PC-3 (cell line): ENCODE measurements around the gene CIAO2B. TPM values are rescaled to one million over a fixed set of nuclear protein-coding genes. Genes with fewer than 3 reads are reported as not detected.

Source experiments
- ATAC-seq: fragments of 200-7000 bp; cut with Tn5 transposase; 2 replicates; pipeline ENCODE4 v1.9.1; 2020; ENCODE audit warnings: mild to moderate bottlenecking, moderate library complexity
- BruUV-seq: library from RNA; stranded (reverse); fragments of 400-500 nt; replicated peaks from 2 replicates; lab custom pipeline; 2021; lab: Mats Ljungman, UMichigan
- CTCF ChIA-PET: fragments of 300-600 bp; sonication (Branson Sonifier 250); formaldehyde crosslinking; loops from one replicate; lab custom pipeline; 2022; ENCODE audit warnings: antibody characterized with exemption; lab: Charles Lee
- POLR2A ChIA-PET: fragments of 300-600 bp; sonication (Branson Sonifier 250); formaldehyde crosslinking; loops from one replicate; lab custom pipeline; 2022; ENCODE audit warnings: antibody characterized with exemption; ENCODE audit not compliant: unreplicated experiment; lab: Charles Lee
- DNase-seq: peaks from one replicate; pipeline ENCODE4 v3.0.0-alpha.2; 2015
- H2AFZ ChIP-seq: fragments of 300-600 bp; sonication (generic); 2 replicates; pipeline ENCODE4 v1.6.0; 2016; ENCODE audit warnings: antibody characterized with exemption, low read length
- H3F3A ChIP-seq: fragments of 300-600 bp; sonication (generic); one replicate; pipeline ENCODE4 v1.6.0; 2017; ENCODE audit warnings: antibody characterized with exemption, low read length, control low read depth, mild to moderate bottlenecking; ENCODE audit not compliant: unreplicated experiment
- H3K27ac ChIP-seq: fragments of 300-600 bp; sonication (generic); 2 replicates; pipeline ENCODE4 v1.5.1; 2016; ENCODE audit warnings: mild to moderate bottlenecking, low read length
- H3K27me3 ChIP-seq: fragments of 300-600 bp; sonication (generic); 2 replicates; pipeline ENCODE4 v1.6.1; 2016; ENCODE audit warnings: low read length, mixed read lengths
- H3K36me3 ChIP-seq: fragments of 300-600 bp; sonication (generic); 2 replicates; pipeline ENCODE4 v1.6.1; 2016; ENCODE audit warnings: low read depth, mixed run types, low read length, mixed read lengths
- H3K4me1 ChIP-seq: fragments of 300-600 bp; sonication (generic); 2 replicates; pipeline ENCODE4 v1.5.1; 2016; ENCODE audit warnings: low read length; ENCODE audit not compliant: insufficient read depth
- H3K4me2 ChIP-seq: fragments of 300-600 bp; sonication (generic); 2 replicates; pipeline ENCODE4 v1.6.0; 2016; ENCODE audit warnings: low read length
- H3K4me3 ChIP-seq: fragments of 300-600 bp; sonication (generic); 2 replicates; pipeline ENCODE4 v1.5.1; 2016; ENCODE audit warnings: mild to moderate bottlenecking, low read length, mixed read lengths
- H3K79me2 ChIP-seq: fragments of 300-600 bp; sonication (generic); 2 replicates; pipeline ENCODE4 v1.6.1; 2017; ENCODE audit warnings: low read length, mixed read lengths
- H3K9ac ChIP-seq: fragments of 300-600 bp; sonication (generic); 2 replicates; pipeline ENCODE4 v1.6.0; 2016; ENCODE audit warnings: mild to moderate bottlenecking, low read length
- H3K9me2 ChIP-seq: fragments of 300-600 bp; sonication (generic); replicated peaks from 2 replicates; pipeline ENCODE4 v1.6.1; 2016; ENCODE audit warnings: mixed run types, low read length, mixed read lengths
- H3K9me3 ChIP-seq: fragments of 300-600 bp; sonication (generic); 2 replicates; pipeline ENCODE4 v1.6.1; 2016; ENCODE audit warnings: low read length, mixed read lengths
- H4K20me1 ChIP-seq: fragments of 300-600 bp; sonication (generic); 2 replicates; pipeline ENCODE4 v1.6.1; 2016; ENCODE audit warnings: low read length, mixed read lengths
- EZH2 ChIP-seq: fragments of 300-600 bp; sonication (generic); IDR thresholded peaks from one replicate; pipeline ENCODE4 v1.6.1; 2017; ENCODE audit warnings: antibody characterized with exemption, mild to moderate bottlenecking, low read length; ENCODE audit not compliant: unreplicated experiment
- EZH2phosphoT487 ChIP-seq: fragments of 300-600 bp; sonication (generic); IDR thresholded peaks from 2 replicates; pipeline ENCODE4 v1.6.1; 2018; ENCODE audit warnings: mild to moderate bottlenecking, antibody characterized with exemption, low read length, borderline replicate concordance
- intact Hi-C: fragments of 100-400 bp; cut with micrococcal nuclease; formaldehyde crosslinking; loops from 2 replicates; pipeline ENCODE4 v1.9.0; 2023
- total RNA-seq: library from RNA; depleted of rRNA; stranded (reverse); fragments of >200 nt; gene quantifications from 2 replicates; pipeline ENCODE4 v1.2.3, GENCODE V29; 2014
- TF ChIP-seq, protein P1 (sequence below): fragments of 300-600 bp; sonication (generic); conservative IDR thresholded peaks from 2 replicates; pipeline ENCODE4 v1.5.1; 2017; ENCODE audit warnings: antibody characterized with exemption, low read depth, mild to moderate bottlenecking, low read length

Gene CIAO2B
- total RNA-seq, 1 experiment from 2014 or later, result 172 TPM

DNA sequence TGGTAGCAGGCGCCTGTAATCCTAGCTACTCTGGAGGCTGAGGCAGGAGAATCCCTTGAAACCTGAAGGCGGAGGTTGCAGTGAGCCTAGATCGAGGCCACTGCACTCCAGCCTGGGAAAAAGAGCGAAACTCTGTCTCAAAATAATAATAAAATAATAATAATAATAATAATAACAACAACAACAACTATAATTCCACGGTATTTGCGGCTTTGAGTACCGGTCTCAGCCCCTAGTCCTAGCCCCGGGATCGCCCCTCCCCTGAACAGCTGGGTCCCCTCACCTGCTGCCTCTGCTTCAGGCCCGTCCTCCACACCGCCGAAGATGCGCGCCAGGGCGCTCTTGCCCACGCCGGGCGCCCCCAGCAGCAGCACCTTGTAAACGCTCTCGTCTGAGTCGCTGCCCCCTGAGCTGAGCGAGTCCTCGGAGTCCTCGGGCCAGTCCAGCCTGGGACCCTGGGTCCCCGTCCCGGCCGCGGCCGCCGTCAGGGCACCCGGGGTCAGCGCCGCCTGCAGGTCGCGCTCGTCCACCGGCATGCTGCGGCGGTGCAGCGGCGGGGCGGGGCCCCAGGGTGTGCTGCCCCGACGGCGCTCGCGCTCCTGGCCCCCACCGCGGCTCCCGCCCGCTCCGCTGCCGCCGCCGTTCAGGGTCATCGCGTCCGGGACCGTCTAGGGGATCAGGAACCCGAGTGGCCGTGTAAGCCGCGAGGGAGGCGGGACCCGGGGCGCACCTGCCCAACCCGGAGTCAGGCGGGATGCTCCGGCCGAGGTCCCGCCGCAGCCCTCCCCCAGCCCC lies 9.5 kb downstream of the CIAO2B start:
- no TSS peak for BruUV-seq
- H3K79me2 ChIP-seq, result no peaks in the 10 kb centered on the region
- peaks cover 13% of the 10 kb centered on the region for H3K27me3 ChIP-seq
- peaks cover 6% of the 10 kb centered on the region; the same call in 1 of the 2 replicates for H3K4me1 ChIP-seq
- H3K9ac ChIP-seq, result no peak overlapping the region
- H2AFZ ChIP-seq, result peak overlapping the region; percentile 64; the same call in 1 of the 2 replicates
- H3K4me2 ChIP-seq, result peak overlapping the region; percentile 80
- ATAC-seq (peak; percentile 65), DNase-seq (peak; percentile 23)
- CTCF ChIA-PET, result no interaction called here
- POLR2A ChIA-PET, result no interaction called here
- H3K36me3 ChIP-seq, result no peaks in the 10 kb centered on the region; the same call in 1 of the 2 replicates
- H3K9me3 ChIP-seq, result no peaks in the 10 kb centered on the region
- peak overlapping the region; percentile 61 for H3K4me3 ChIP-seq
- intact Hi-C loops, result no loop called here
- H4K20me1 ChIP-seq, result no peaks in the 10 kb centered on the region
- no peak overlapping the region for H3K27ac ChIP-seq
- TF ChIP-seq, protein P1, sequence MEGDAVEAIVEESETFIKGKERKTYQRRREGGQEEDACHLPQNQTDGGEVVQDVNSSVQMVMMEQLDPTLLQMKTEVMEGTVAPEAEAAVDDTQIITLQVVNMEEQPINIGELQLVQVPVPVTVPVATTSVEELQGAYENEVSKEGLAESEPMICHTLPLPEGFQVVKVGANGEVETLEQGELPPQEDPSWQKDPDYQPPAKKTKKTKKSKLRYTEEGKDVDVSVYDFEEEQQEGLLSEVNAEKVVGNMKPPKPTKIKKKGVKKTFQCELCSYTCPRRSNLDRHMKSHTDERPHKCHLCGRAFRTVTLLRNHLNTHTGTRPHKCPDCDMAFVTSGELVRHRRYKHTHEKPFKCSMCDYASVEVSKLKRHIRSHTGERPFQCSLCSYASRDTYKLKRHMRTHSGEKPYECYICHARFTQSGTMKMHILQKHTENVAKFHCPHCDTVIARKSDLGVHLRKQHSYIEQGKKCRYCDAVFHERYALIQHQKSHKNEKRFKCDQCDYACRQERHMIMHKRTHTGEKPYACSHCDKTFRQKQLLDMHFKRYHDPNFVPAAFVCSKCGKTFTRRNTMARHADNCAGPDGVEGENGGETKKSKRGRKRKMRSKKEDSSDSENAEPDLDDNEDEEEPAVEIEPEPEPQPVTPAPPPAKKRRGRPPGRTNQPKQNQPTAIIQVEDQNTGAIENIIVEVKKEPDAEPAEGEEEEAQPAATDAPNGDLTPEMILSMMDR, result peak; percentile 41; the same call in 1 of the 2 replicates
- TF ChIP-seq EZH2 (no peak), EZH2phosphoT487 (0 out of 2 replicates have a peak, but pooled peaks have one; percentile 5)
- H3K9me2 ChIP-seq, result no peaks in the 10 kb centered on the region
- H3F3A ChIP-seq, result no peaks in the 10 kb centered on the region

DNA sequence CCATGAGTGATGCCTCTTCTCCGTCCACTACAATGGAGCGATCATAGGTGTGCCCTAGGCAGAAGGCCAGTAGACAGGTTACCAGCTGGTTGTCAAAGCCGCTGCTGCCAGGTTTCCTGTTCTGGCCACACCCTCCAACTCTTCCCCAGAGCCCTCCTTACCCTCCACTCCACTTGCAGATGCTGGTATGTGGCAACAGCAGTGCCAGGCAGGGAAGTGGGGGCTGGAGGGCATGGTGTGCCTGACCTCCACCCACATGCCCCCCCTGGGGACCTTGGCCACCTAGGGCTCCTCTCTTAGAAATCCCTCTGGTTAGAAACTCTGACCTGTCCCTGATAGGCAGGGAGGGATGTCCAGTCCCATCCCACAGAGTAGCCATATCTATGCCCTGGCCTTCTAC lies 10.3 kb downstream of the CIAO2B start:
- Histone ChIP-seq H2AFZ (no peak overlapping the region), H3K9ac (no peak overlapping the region), H3K36me3 (no peaks in the 10 kb centered on the region; the same call in 1 of the 2 replicates), H4K20me1 (no peaks in the 10 kb centered on the region), H3K4me1 (peaks cover 6% of the 10 kb centered on the region; the same call in 1 of the 2 replicates), H3K4me2 (no peak overlapping the region), H3F3A (no peaks in the 10 kb centered on the region), H3K9me3 (no peaks in the 10 kb centered on the region), H3K4me3 (no peak overlapping the region), H3K9me2 (no peaks in the 10 kb centered on the region), H3K27ac (no peak overlapping the region), H3K79me2 (no peaks in the 10 kb centered on the region), H3K27me3 (peaks cover 13% of the 10 kb centered on the region)
- intact Hi-C loops, result no loop called here
- ATAC-seq (no peak), DNase-seq (no peak)
- no TSS peak for BruUV-seq
- ChIA-PET CTCF (no interaction called here), POLR2A (no interaction called here)
- TF ChIP-seq, protein P1, result no peak
- TF ChIP-seq EZH2, result no peak
- TF ChIP-seq EZH2phosphoT487, result no peak

DNA sequence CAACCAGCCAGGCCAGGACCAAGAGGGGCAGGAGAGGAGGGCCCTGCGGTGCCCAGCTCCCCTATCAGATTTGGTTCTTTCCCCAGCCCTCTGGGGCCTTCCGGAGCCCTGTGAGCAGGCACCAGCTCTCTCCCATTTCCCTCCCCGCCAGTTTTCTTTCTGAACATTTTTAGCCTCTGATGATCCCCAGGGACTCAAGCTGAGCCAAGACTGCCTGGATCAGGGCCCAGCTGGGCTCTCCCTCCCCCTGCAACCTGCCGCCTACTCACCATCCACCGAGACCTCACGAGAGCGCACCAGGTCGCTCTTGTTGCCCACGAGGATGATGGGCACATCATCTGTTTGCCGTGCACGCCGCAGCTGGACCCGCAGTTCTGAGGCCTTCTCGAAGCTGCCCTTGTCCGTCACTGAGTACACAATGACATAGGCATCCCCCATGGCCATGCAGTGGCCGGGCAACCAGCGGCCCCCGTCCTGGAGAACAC lies 10.9 kb downstream of the CIAO2B start:
- ATAC-seq, result no peak
- no peak for DNase-seq
- Histone ChIP-seq H3K36me3 (no peaks in the 10 kb centered on the region), H3F3A (no peaks in the 10 kb centered on the region), H3K9me3 (no peaks in the 10 kb centered on the region), H3K4me1 (peaks cover 3% of the 10 kb centered on the region; the same call in 1 of the 2 replicates), H4K20me1 (no peaks in the 10 kb centered on the region), H3K4me3 (no peak overlapping the region), H3K9ac (no peak overlapping the region), H2AFZ (no peak overlapping the region), H3K4me2 (no peak overlapping the region), H3K27ac (no peak overlapping the region), H3K79me2 (no peaks in the 10 kb centered on the region), H3K27me3 (peaks cover 13% of the 10 kb centered on the region), H3K9me2 (no peaks in the 10 kb centered on the region)
- TF ChIP-seq EZH2 (no peak), EZH2phosphoT487 (no peak)
- TF ChIP-seq, protein P1, result no peak
- CTCF ChIA-PET, result no interaction called here
- no TSS peak for BruUV-seq
- POLR2A ChIA-PET, result no interaction called here
- intact Hi-C loops, result no loop called here
